ENCODE results near the gene PPFIA4. TPM values are rescaled to one million over a fixed set of nuclear protein-coding genes. Genes with fewer than 3 reads are reported as not detected.

PPFIA4 gene
- total and polyA plus RNA-seq, 9 of the 15 experiments (the other 6 are each of a cell fraction or from before 2014, with no cell fraction given), result 0.07 to 12.0 (median 0.70) TPM

- H3K9me3 ChIP-seq (replicated peaks; ENCODE audit: control insufficient read depth, insufficient read depth, low read depth, low read length), result no peaks in the 10 kb centered on the region
- ChIA-PET CTCF (ENCODE audit: low intra/inter-chr PET ratio) (no interaction called here), POLR2A (interaction anchor here (1.0 to 1.4 kb wide), 5 partner anchors 9 to 44 kb away, joined by 3 to 7 read pairs (median 3); no protein-coding TSS in a partner anchor)
- in situ Hi-C loops (cut with MboI), result no loop called here
- H2AFZ ChIP-seq (ENCODE audit: low read depth, low read length), result no peak overlapping the region
- H3K36me3 ChIP-seq (ENCODE audit: control insufficient read depth, insufficient read depth, low read length), result no peaks in the 10 kb centered on the region
- H3K79me2 ChIP-seq (ENCODE audit: control insufficient read depth, insufficient read depth, low read length), result no peaks in the 10 kb centered on the region
- no peak for FAIRE-seq
- peaks cover 36 to 73% of the 10 kb centered on the region in 2 experiments for H3K27me3 ChIP-seq (ENCODE audit: control insufficient read depth in 2 of 2, insufficient read depth in 2 of 2, low read length in 2 of 2)
- DNase-seq (ENCODE audit: extremely low read depth in 1 of 4, low spot score in 3 of 4), result no peak
- no peaks in the 10 kb centered on the region for H3K9me1 ChIP-seq (ENCODE audit: control insufficient read depth, insufficient read depth, low read length)
- no peak overlapping the region for H3K27ac ChIP-seq (ENCODE audit: extremely low read depth, low read depth, low read length)
- H4K20me1 ChIP-seq (replicated peaks; ENCODE audit: control insufficient read depth, insufficient read depth, low read length), result peaks cover 8% of the 10 kb centered on the region; the same call in 1 of the 2 replicates
- H3K4me1 ChIP-seq (replicated peaks in 1 of 2; ENCODE audit: control insufficient read depth in 2 of 2, insufficient read depth in 2 of 2, low read length in 2 of 2), result peaks cover 0 to 10% of the 10 kb centered on the region in 2 experiments; a peak in 2 of 5 replicates
- intact Hi-C loops (cut with micrococcal nuclease), result no loop called here
- 2% methylated on average over 3 of the region's 3 CpGs for WGBS (ENCODE audit: insufficient coverage, low coverage, missing lambda C conversion rate)
- H3K4me3 ChIP-seq, result no peak overlapping the region
- H3K9ac ChIP-seq (ENCODE audit: insufficient read depth in 1 of 2, low read depth in 2 of 2, low read length in 2 of 2), result no peak overlapping the region
- no TSS peak for BruUV-seq (replicated peaks)
- no peak for TF ChIP-seq C11orf30 (IDR thresholded peaks at IDR 0.05; ENCODE audit: low read depth)
- TF ChIP-seq DNMT1 (IDR thresholded peaks at IDR 0.05), result no peak
- no peak for TF ChIP-seq ZNF609 (CRISPR knock-in tag; IDR thresholded peaks at IDR 0.05; ENCODE audit: borderline replicate concordance)
- no peak for TF ChIP-seq ETV5 (CRISPR knock-in tag; IDR thresholded peaks at IDR 0.05; ENCODE audit: low read depth)
- TF ChIP-seq HMBOX1 (IDR thresholded peaks at IDR 0.05), result no peak
- TF ChIP-seq MCM2 (IDR thresholded peaks at IDR 0.05; ENCODE audit: low read depth), result no peak
- H3K4me2 ChIP-seq (ENCODE audit: insufficient read depth, low read length), result no peak overlapping the region
- no peak for ATAC-seq
These were observed 46.6 kb downstream of the PPFIA4 start for GRCh38 chr1:203072911-203073310.
